ENCODE results near the gene FAM81B. TPM values are rescaled to one million over a fixed set of nuclear protein-coding genes. Genes with fewer than 3 reads are reported as not detected.
A peak's percentile ranks its signal among the peaks of the same experiment; 100 is the strongest.

FAM81B gene
- total RNA-seq, 1 experiment from 2014 or later, result not detected

GRCh38 chr5:95392593-95393182 lies 1.5 kb downstream of the FAM81B start:
- H3K9me3 Mint-ChIP-seq, result peaks cover 14% of the 10 kb centered on the region
- no peak for TF ChIP-seq CTCF (IDR thresholded peaks at IDR 0.05)
- no peak for TF ChIP-seq AFF4 (CRISPR knock-in tag; IDR thresholded peaks at IDR 0.05; ENCODE audit: borderline replicate concordance)
- no peak for TF ChIP-seq PREB (CRISPR knock-in tag; IDR thresholded peaks at IDR 0.05; ENCODE audit: borderline replicate concordance)
- no peak for TF ChIP-seq ATF1 (CRISPR knock-in tag; IDR thresholded peaks at IDR 0.05)
- TF ChIP-seq ZBTB21 (CRISPR knock-in tag; IDR thresholded peaks at IDR 0.05; ENCODE audit: borderline replicate concordance), result no peak
- no peak for TF ChIP-seq USF1 (CRISPR knock-in tag; IDR thresholded peaks at IDR 0.05)
- TF ChIP-seq, protein P1, sequence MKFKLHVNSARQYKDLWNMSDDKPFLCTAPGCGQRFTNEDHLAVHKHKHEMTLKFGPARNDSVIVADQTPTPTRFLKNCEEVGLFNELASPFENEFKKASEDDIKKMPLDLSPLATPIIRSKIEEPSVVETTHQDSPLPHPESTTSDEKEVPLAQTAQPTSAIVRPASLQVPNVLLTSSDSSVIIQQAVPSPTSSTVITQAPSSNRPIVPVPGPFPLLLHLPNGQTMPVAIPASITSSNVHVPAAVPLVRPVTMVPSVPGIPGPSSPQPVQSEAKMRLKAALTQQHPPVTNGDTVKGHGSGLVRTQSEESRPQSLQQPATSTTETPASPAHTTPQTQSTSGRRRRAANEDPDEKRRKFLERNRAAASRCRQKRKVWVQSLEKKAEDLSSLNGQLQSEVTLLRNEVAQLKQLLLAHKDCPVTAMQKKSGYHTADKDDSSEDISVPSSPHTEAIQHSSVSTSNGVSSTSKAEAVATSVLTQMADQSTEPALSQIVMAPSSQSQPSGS (CRISPR knock-in tag; IDR thresholded peaks at IDR 0.05; ENCODE audit: borderline replicate concordance, low read depth), result no peak
- no peak for TF ChIP-seq RELA (CRISPR knock-in tag; IDR thresholded peaks at IDR 0.05; ENCODE audit: borderline replicate concordance)
- no peak for TF ChIP-seq TEAD1 (CRISPR knock-in tag; IDR thresholded peaks at IDR 0.05)
- no peak for TF ChIP-seq ZNF263 (CRISPR knock-in tag; IDR thresholded peaks at IDR 0.05; ENCODE audit: low read depth)
- TF ChIP-seq NR2C2 (CRISPR knock-in tag; IDR thresholded peaks at IDR 0.05), result no peak
- TF ChIP-seq ZNF423 (CRISPR knock-in tag; IDR thresholded peaks at IDR 0.05), result no peak
- CTCF ChIA-PET, result interaction anchor here (0.8 kb wide), 1 partner anchor 108 kb away, joined by 3 read pairs; the partner anchor contains the start of gene MCTP1
- H3K27ac Mint-ChIP-seq, result peak overlapping the region; percentile 73
- peaks cover 7% of the 10 kb centered on the region for H3K36me3 Mint-ChIP-seq
- ATAC-seq (peak; percentile 85), DNase-seq (ENCODE audit: low spot score) (no peak)
- peaks cover 40% of the 10 kb centered on the region for H3K4me1 Mint-ChIP-seq
- H3K27me3 Mint-ChIP-seq (ENCODE audit: low read depth), result no peaks in the 10 kb centered on the region; the same call in 1 of the 2 replicates
- POLR2A ChIA-PET, result no interaction called here
- H3K4me3 Mint-ChIP-seq, result peak overlapping the region; percentile 20

- TF ChIP-seq, protein P2, sequence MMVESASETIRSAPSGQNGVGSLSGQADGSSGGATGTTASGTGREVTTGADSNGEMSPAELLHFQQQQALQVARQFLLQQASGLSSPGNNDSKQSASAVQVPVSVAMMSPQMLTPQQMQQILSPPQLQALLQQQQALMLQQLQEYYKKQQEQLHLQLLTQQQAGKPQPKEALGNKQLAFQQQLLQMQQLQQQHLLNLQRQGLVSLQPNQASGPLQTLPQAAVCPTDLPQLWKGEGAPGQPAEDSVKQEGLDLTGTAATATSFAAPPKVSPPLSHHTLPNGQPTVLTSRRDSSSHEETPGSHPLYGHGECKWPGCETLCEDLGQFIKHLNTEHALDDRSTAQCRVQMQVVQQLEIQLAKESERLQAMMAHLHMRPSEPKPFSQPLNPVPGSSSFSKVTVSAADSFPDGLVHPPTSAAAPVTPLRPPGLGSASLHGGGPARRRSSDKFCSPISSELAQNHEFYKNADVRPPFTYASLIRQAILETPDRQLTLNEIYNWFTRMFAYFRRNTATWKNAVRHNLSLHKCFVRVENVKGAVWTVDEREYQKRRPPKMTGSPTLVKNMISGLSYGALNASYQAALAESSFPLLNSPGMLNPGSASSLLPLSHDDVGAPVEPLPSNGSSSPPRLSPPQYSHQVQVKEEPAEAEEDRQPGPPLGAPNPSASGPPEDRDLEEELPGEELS (CRISPR knock-in tag; IDR thresholded peaks at IDR 0.05), result no peak
- TF ChIP-seq ZNF281 (CRISPR knock-in tag; IDR thresholded peaks at IDR 0.05) (no peak), GRHL2 (CRISPR knock-in tag; IDR thresholded peaks at IDR 0.05; ENCODE audit: insufficient replicate concordance, severe bottlenecking) (no peak), FOXK1 (CRISPR knock-in tag; IDR thresholded peaks at IDR 0.05) (no peak), NR1H2 (CRISPR knock-in tag; IDR thresholded peaks at IDR 0.05) (no peak), SOX15 (CRISPR knock-in tag; IDR thresholded peaks at IDR 0.05) (no peak)
- TF ChIP-seq, protein P3, sequence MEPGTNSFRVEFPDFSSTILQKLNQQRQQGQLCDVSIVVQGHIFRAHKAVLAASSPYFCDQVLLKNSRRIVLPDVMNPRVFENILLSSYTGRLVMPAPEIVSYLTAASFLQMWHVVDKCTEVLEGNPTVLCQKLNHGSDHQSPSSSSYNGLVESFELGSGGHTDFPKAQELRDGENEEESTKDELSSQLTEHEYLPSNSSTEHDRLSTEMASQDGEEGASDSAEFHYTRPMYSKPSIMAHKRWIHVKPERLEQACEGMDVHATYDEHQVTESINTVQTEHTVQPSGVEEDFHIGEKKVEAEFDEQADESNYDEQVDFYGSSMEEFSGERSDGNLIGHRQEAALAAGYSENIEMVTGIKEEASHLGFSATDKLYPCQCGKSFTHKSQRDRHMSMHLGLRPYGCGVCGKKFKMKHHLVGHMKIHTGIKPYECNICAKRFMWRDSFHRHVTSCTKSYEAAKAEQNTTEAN (CRISPR knock-in tag; IDR thresholded peaks at IDR 0.05), result no peak
Measured at GRCh38 chr5:95393279-95393678, 2.1 kb downstream of the FAM81B start.

More at GRCh38 chr5:95393279-95393678, 2.1 kb downstream of the FAM81B start:
- Mint-ChIP-seq H3K36me3 (peaks cover 7% of the 10 kb centered on the region), H3K4me3 (no peak overlapping the region), H3K9me3 (peaks cover 14% of the 10 kb centered on the region), H3K27ac (0 out of 2 replicates have a peak overlapping the region, but pooled peaks have one; percentile 77), H3K4me1 (peaks cover 40% of the 10 kb centered on the region), H3K27me3 (ENCODE audit: low read depth) (no peaks in the 10 kb centered on the region; the same call in 1 of the 2 replicates)
- CTCF ChIA-PET, result interaction anchor here (0.8 kb wide), 1 partner anchor 108 kb away, joined by 3 read pairs; the partner anchor contains the start of gene MCTP1
- POLR2A ChIA-PET, result no interaction called here
- ATAC-seq (no peak), DNase-seq (ENCODE audit: low spot score) (no peak)
